ENCODE measurements around the gene DLEC1.

DLEC1 gene

GRCh38 chr3:38003817-38004414 lies 35.1 kb upstream of the DLEC1 start:
- no peak overlapping the region for H3K27ac ChIP-seq (ENCODE audit: poor library complexity, severe bottlenecking)
- H3K36me3 ChIP-seq (ENCODE audit: low read depth) = no peaks in the 10 kb centered on the region
- no peak overlapping the region for H3K4me3 ChIP-seq (ENCODE audit: severe bottlenecking)
- TF ChIP-seq CTCF (IDR thresholded peaks at IDR 0.05; ENCODE audit: poor library complexity, severe bottlenecking) = no peak
- H3K27me3 ChIP-seq (ENCODE audit: insufficient read depth, poor library complexity, severe bottlenecking) = no peaks in the 10 kb centered on the region
- ATAC-seq (ENCODE audit: low read depth) (peak; percentile 1; the same call in 2 of the 3 replicates), DNase-seq (ENCODE audit: low spot score) (no peak)
- no peaks in the 10 kb centered on the region for H3K4me1 ChIP-seq (ENCODE audit: insufficient read depth, poor library complexity, severe bottlenecking)
- no peaks in the 10 kb centered on the region for H3K9me3 ChIP-seq (ENCODE audit: severe bottlenecking)

GRCh38 chr3:38004415-38005075 lies 34.5 kb upstream of the DLEC1 start:
- no peaks in the 10 kb centered on the region for H3K9me3 ChIP-seq (ENCODE audit: severe bottlenecking)
- H3K4me1 ChIP-seq (ENCODE audit: insufficient read depth, poor library complexity, severe bottlenecking) = no peaks in the 10 kb centered on the region
- H3K36me3 ChIP-seq (ENCODE audit: low read depth) = no peaks in the 10 kb centered on the region
- H3K27ac ChIP-seq (ENCODE audit: poor library complexity, severe bottlenecking) = no peak overlapping the region
- H3K4me3 ChIP-seq (ENCODE audit: severe bottlenecking) = no peak overlapping the region
- TF ChIP-seq CTCF (IDR thresholded peaks at IDR 0.05; ENCODE audit: poor library complexity, severe bottlenecking) = peak; percentile 75
- H3K27me3 ChIP-seq (ENCODE audit: insufficient read depth, poor library complexity, severe bottlenecking) = no peaks in the 10 kb centered on the region
- ATAC-seq (ENCODE audit: low read depth) = peak; percentile 74
- no peak for DNase-seq (ENCODE audit: low spot score)

GRCh38 chr3:38005076-38006020 lies 33.7 kb upstream of the DLEC1 start:
- H3K4me1 ChIP-seq (ENCODE audit: insufficient read depth, poor library complexity, severe bottlenecking) = no peaks in the 10 kb centered on the region

GRCh38 chr3:38006031-38006430 lies 33.0 kb upstream of the DLEC1 start:
- Histone ChIP-seq H3K9me3 (ENCODE audit: severe bottlenecking) (no peaks in the 10 kb centered on the region), H3K4me1 (ENCODE audit: insufficient read depth, poor library complexity, severe bottlenecking) (no peaks in the 10 kb centered on the region), H3K27ac (ENCODE audit: poor library complexity, severe bottlenecking) (no peak overlapping the region), H3K4me3 (ENCODE audit: severe bottlenecking) (no peak overlapping the region), H3K36me3 (ENCODE audit: low read depth) (no peaks in the 10 kb centered on the region), H3K27me3 (ENCODE audit: insufficient read depth, poor library complexity, severe bottlenecking) (no peaks in the 10 kb centered on the region)
- TF ChIP-seq CTCF (IDR thresholded peaks at IDR 0.05; ENCODE audit: poor library complexity, severe bottlenecking) = no peak
- ATAC-seq (ENCODE audit: low read depth) (no peak), DNase-seq (ENCODE audit: low spot score) (no peak)

More at GRCh38 chr3:38005076-38006020, 33.7 kb upstream of the DLEC1 start:
- no peaks in the 10 kb centered on the region for H3K9me3 ChIP-seq (ENCODE audit: severe bottlenecking)
- H3K4me3 ChIP-seq (ENCODE audit: severe bottlenecking) = no peak overlapping the region
- no peak overlapping the region for H3K27ac ChIP-seq (ENCODE audit: poor library complexity, severe bottlenecking)
- no peak for TF ChIP-seq CTCF (IDR thresholded peaks at IDR 0.05; ENCODE audit: poor library complexity, severe bottlenecking)
- no peak for ATAC-seq (ENCODE audit: low read depth)
- no peaks in the 10 kb centered on the region for H3K27me3 ChIP-seq (ENCODE audit: insufficient read depth, poor library complexity, severe bottlenecking)
- no peaks in the 10 kb centered on the region for H3K36me3 ChIP-seq (ENCODE audit: low read depth)
- no peak for DNase-seq (ENCODE audit: low spot score)
